Endothelial cell of umbilical vein (primary cell): ENCODE measurements around the gene BCR. TPM values are rescaled to one million over a fixed set of nuclear protein-coding genes. Genes with fewer than 3 reads are reported as not detected.

ENCODE experiments used
- BruUV-seq: library from RNA; stranded (reverse); fragments of 400-500 nt; replicated peaks from 2 replicates; lab custom pipeline; 2021; lab: Mats Ljungman, UMichigan
- CTCF ChIA-PET: fragments of 300-600, 350-600 bp; sonication (Branson Sonifier 250); formaldehyde crosslinking; loops from one replicate; lab custom pipeline; 2021; ENCODE audit warnings: antibody characterized with exemption, inconsistent platforms; lab: Charles Lee
- POLR2A ChIA-PET: fragments of 300-600, 350-600 bp; sonication (Branson Sonifier 250); formaldehyde crosslinking; loops from one replicate; lab custom pipeline; 2021; ENCODE audit warnings: antibody characterized with exemption, inconsistent platforms; lab: Charles Lee
- DNase-seq: peaks from one replicate; pipeline ENCODE4 v3.0.0-alpha.2; 2011; ENCODE audit warnings: low read depth, low spot score
- FAIRE-seq: peaks from 2 replicates; lab custom pipeline; 2011; peaks lifted over from hg19 to GRCh38; lab: Jason Lieb, UNC
- H2AFZ ChIP-seq: 2 replicates; pipeline ENCODE4 v1.6.0; 2012; ENCODE audit warnings: low read depth, low read length, control low read depth, inconsistent platforms
- H3K27ac ChIP-seq: 2 replicates; pipeline ENCODE4 v1.5.1; 2011; ENCODE audit warnings: low read depth, mild to moderate bottlenecking, control low read depth, low read length, moderate library complexity; ENCODE audit not compliant: insufficient read depth
- H3K27me3 ChIP-seq, 2 experiments: 2 replicates each; pipeline versions ENCODE4 v1.6.0 to v1.6.1; 2011; ENCODE audit warnings: low read length in 2 of 2, mixed read lengths in 1 of 2; ENCODE audit not compliant: control insufficient read depth in 2 of 2, insufficient read depth in 2 of 2
- H3K36me3 ChIP-seq, 2 experiments: 2 replicates in 1 of 2; 3 replicates in 1 of 2; pipeline ENCODE4 v1.5.1; 2011; ENCODE audit warnings: low read length in 2 of 2, mild to moderate bottlenecking in 1 of 2, moderate library complexity in 1 of 2; ENCODE audit not compliant: control insufficient read depth in 2 of 2, insufficient read depth in 2 of 2; ENCODE audit errors: extremely low read depth in 1 of 2
- H3K4me1 ChIP-seq: 3 replicates; pipeline ENCODE4 v1.5.1; 2011; ENCODE audit warnings: mild to moderate bottlenecking, low read length; ENCODE audit not compliant: control insufficient read depth, insufficient read depth; ENCODE audit errors: extremely low read depth
- H3K4me2 ChIP-seq: 2 replicates; pipeline ENCODE4 v1.6.1; 2011; ENCODE audit warnings: low read length, control low read depth, mixed read lengths; ENCODE audit not compliant: insufficient read depth
- H3K4me3 ChIP-seq, 3 experiments: fragments of 200-600 bp in 1 of 3; sonication (generic), shearing (Covaris generic) in 1 of 3; replicated peaks in 1 of 3; 2 replicates each; pipeline ENCODE4 v1.5.1; 2011 to 2016; ENCODE audit warnings: control low read depth in 3 of 3, low read length in 3 of 3, mild to moderate bottlenecking in 2 of 3, inconsistent platforms in 1 of 3, low read depth in 1 of 3, moderate library complexity in 1 of 3; ENCODE audit not compliant: insufficient read depth in 1 of 3
- H3K79me2 ChIP-seq: 2 replicates; pipeline ENCODE4 v1.6.0; 2012; ENCODE audit warnings: low read length, inconsistent platforms; ENCODE audit not compliant: control insufficient read depth, insufficient read depth
- H3K9ac ChIP-seq: replicated peaks from 2 replicates; pipeline ENCODE3; 2011; ENCODE audit warnings: low read length, control low read depth; ENCODE audit not compliant: insufficient read depth; ENCODE audit errors: extremely low read depth
- H3K9me1 ChIP-seq: replicated peaks from 3 replicates; pipeline ENCODE4 v1.6.0; 2011; ENCODE audit warnings: mild to moderate bottlenecking, low read length; ENCODE audit not compliant: control insufficient read depth, insufficient read depth; ENCODE audit errors: extremely low read depth
- H3K9me3 ChIP-seq: replicated peaks from 2 replicates; pipeline ENCODE4 v1.5.1; 2012; ENCODE audit warnings: low read length, inconsistent platforms; ENCODE audit not compliant: control insufficient read depth, insufficient read depth
- H4K20me1 ChIP-seq: replicated peaks from 2 replicates; pipeline ENCODE3; 2011; ENCODE audit warnings: mild to moderate bottlenecking, low read length; ENCODE audit not compliant: control insufficient read depth, insufficient read depth; ENCODE audit errors: extremely low read depth
- CTCF ChIP-seq, 2 donors: IDR thresholded peaks; 1 replicate in 1 of 2; 2 replicates in 1 of 2; pipeline ENCODE4 v1.5.1; 2011; ENCODE audit warnings: low read length in 2 of 2, mild to moderate bottlenecking in 2 of 2, moderate library complexity in 2 of 2, control low read depth in 1 of 2, inconsistent platforms in 1 of 2, low read depth in 1 of 2; ENCODE audit not compliant: insufficient read depth in 1 of 2; ENCODE audit errors: extremely low read depth in 1 of 2
- EZH2 ChIP-seq: IDR thresholded peaks from 2 replicates; pipeline ENCODE4 v1.6.1; 2012; ENCODE audit warnings: borderline replicate concordance, low read depth, mild to moderate bottlenecking, moderate library complexity, low read length, inconsistent platforms; ENCODE audit not compliant: severe bottlenecking
- FOS ChIP-seq: IDR thresholded peaks from 2 replicates; pipeline ENCODE4 v1.6.1; 2011; ENCODE audit warnings: mild to moderate bottlenecking, low read length, moderate library complexity, borderline replicate concordance; ENCODE audit not compliant: insufficient read depth
- GATA2 ChIP-seq: IDR thresholded peaks from 2 replicates; pipeline ENCODE4 v1.7.0; 2011; ENCODE audit warnings: low read depth, mild to moderate bottlenecking, moderate library complexity, mixed read lengths, low read length; ENCODE audit not compliant: insufficient read length, insufficient read depth
- JUN ChIP-seq: IDR thresholded peaks from 2 replicates; pipeline ENCODE4 v1.6.1; 2011; ENCODE audit warnings: borderline replicate concordance, low read depth; ENCODE audit not compliant: insufficient read length, insufficient read depth
- MAX ChIP-seq: IDR thresholded peaks from 2 replicates; pipeline ENCODE4 v1.6.1; 2011; ENCODE audit not compliant: insufficient read depth, insufficient read length
- MYC ChIP-seq: IDR thresholded peaks from one replicate; pipeline ENCODE4 v1.6.1; 2011; ENCODE audit warnings: mild to moderate bottlenecking, low read depth, low read length
- POLR2A ChIP-seq: IDR thresholded peaks from 2 replicates; pipeline ENCODE4 v1.6.1; 2012; ENCODE audit warnings: low read depth, mild to moderate bottlenecking, control low read depth, low read length
- POLR2AphosphoS5 ChIP-seq: IDR thresholded peaks from 2 replicates; pipeline ENCODE4 v1.6.1; 2012; ENCODE audit warnings: low read depth, mild to moderate bottlenecking, control low read depth, low read length, moderate library complexity; ENCODE audit not compliant: insufficient read depth
- dilution Hi-C: fragments of 300-500 bp; cut with MboI; formaldehyde crosslinking; loops from one replicate; pipeline ENCODE4 v1.15.0; 2019; ENCODE audit warnings: low sequenced_read_pairs; ENCODE audit not compliant: extremely low pct_ligation_motif_present
- intact Hi-C: fragments of 100-400 bp; cut with micrococcal nuclease; formaldehyde crosslinking; loops from one replicate; pipeline ENCODE4 v1.10.0; 2022
- polyA plus RNA-seq, 4 experiments: library from polyadenylated mRNA; depleted of rRNA in 3 of 4; stranded (reverse) in 3 of 4; unstranded in 1 of 4; fragments of >200 nt; gene quantifications; 2 replicates each; pipeline versions ENCODE4 v1.2.1 to v1.2.3, GENCODE V29; 2011 to 2012; ENCODE audit warnings: missing spikeins in 1 of 4
- total RNA-seq: library from RNA; stranded (reverse); gene quantifications from 2 replicates; pipeline ENCODE4 v1.2.3, GENCODE V29; 2021

BCR gene
- total and polyA plus RNA-seq, 2 donors (not counting 3 experiments of a cell fraction or from before 2014, with no cell fraction given), result 129 to 141 TPM

GRCh38 chr22:23301591-23301990, 121.3 kb downstream of the BCR start:
- no peak for FAIRE-seq

More at GRCh38 chr22:23301591-23301990, 121.3 kb downstream of the BCR start:
- Histone ChIP-seq H4K20me1 (no peaks in the 10 kb centered on the region), H2AFZ (no peak overlapping the region), H3K79me2 (no peaks in the 10 kb centered on the region), H3K36me3 (peaks cover 2 to 29% of the 10 kb centered on the region in 2 experiments), H3K27me3 (no peaks in the 10 kb centered on the region), H3K27ac (no peak overlapping the region), H3K4me3 (no peak overlapping the region), H3K9me3 (no peaks in the 10 kb centered on the region), H3K9ac (no peak overlapping the region), H3K4me1 (peaks cover 51% of the 10 kb centered on the region), H3K9me1 (no peaks in the 10 kb centered on the region), H3K4me2 (no peak overlapping the region)
- no TSS peak for BruUV-seq
- POLR2A ChIA-PET, result no interaction called here
- dilution Hi-C loops (no loop called here), intact Hi-C loops (no loop called here)
- TF ChIP-seq GATA2 (no peak), EZH2 (no peak), FOS (no peak), JUN (no peak), POLR2AphosphoS5 (no peak), CTCF (IDR thresholded peaks at IDR 0.05; ENCODE audit: extremely low read depth in 1 of 2, insufficient read depth in 1 of 2, low read depth in 1 of 2, low read length in 2 of 2) (no peak), MYC (no peak), MAX (no peak), POLR2A (no peak)
- DNase-seq, result no peak
- CTCF ChIA-PET, result interaction anchor here (2.0 to 2.9 kb wide), 2 partner anchors 11 to 20 kb away, joined by 9 to 13 read pairs; no protein-coding TSS in a partner anchor
